ENCODE results near the gene CNOT1.

DNA sequence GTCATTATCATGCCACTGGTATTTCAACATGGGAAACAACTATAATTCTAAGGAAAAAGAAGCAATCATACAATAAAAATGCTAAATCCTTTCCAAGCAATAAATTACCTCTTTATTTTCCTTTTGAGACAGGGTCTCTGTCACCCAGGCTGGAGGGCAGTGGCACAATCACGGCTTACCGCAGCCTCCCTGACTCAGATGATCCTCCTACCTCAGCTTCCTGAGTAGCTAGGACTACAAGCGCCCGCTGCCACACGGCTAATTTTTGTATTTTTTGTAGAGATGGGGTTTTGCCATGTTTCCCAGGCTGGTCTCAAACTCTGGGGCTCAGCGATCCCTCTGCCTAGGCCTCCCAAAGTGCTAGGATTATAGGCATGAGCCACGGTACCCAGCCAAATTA is 24.1 kb downstream of the CNOT1 start:
- no peak for TF ChIP-seq POLR2A (IDR thresholded peaks at IDR 0.05; ENCODE audit: extremely low read depth, insufficient read length)
- TF ChIP-seq, protein P1, sequence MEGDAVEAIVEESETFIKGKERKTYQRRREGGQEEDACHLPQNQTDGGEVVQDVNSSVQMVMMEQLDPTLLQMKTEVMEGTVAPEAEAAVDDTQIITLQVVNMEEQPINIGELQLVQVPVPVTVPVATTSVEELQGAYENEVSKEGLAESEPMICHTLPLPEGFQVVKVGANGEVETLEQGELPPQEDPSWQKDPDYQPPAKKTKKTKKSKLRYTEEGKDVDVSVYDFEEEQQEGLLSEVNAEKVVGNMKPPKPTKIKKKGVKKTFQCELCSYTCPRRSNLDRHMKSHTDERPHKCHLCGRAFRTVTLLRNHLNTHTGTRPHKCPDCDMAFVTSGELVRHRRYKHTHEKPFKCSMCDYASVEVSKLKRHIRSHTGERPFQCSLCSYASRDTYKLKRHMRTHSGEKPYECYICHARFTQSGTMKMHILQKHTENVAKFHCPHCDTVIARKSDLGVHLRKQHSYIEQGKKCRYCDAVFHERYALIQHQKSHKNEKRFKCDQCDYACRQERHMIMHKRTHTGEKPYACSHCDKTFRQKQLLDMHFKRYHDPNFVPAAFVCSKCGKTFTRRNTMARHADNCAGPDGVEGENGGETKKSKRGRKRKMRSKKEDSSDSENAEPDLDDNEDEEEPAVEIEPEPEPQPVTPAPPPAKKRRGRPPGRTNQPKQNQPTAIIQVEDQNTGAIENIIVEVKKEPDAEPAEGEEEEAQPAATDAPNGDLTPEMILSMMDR (IDR thresholded peaks at IDR 0.05; ENCODE audit: low read depth, low read length): no peak
- TF ChIP-seq, protein P2, sequence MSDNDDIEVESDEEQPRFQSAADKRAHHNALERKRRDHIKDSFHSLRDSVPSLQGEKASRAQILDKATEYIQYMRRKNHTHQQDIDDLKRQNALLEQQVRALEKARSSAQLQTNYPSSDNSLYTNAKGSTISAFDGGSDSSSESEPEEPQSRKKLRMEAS (IDR thresholded peaks at IDR 0.05; ENCODE audit: low read depth, low read length): no peak

All from NB4 (cell line).